K562 (cell line): ENCODE measurements around the gene KRI1. TPM values are rescaled to one million over a fixed set of nuclear protein-coding genes. Genes with fewer than 3 reads are reported as not detected.

Experiments
- ETV1 ChIP-seq: fragments of 450-650 bp; conservative IDR thresholded peaks from 2 replicates; pipeline ENCODE4 v1.6.1; 2016; ENCODE audit warnings: missing genetic modification characterization, control low read depth, low read depth, missing compliant biosample characterization
- HDAC1 ChIP-seq, 2 experiments: fragments of 450-650 bp; IDR thresholded peaks; 2 replicates each; pipeline ENCODE4 v1.6.1; 2016 to 2017; ENCODE audit warnings: inconsistent platforms in 1 of 2, mild to moderate bottlenecking in 1 of 2, moderate library complexity in 1 of 2
- HMGXB4 ChIP-seq: sonication (generic); formaldehyde crosslinking; IDR thresholded peaks from 2 replicates; pipeline ENCODE4 v1.8.1; 2023; ENCODE audit warnings: mild to moderate bottlenecking, missing genetic modification reagents
- IRF2 ChIP-seq: sonication (generic); formaldehyde crosslinking; IDR thresholded peaks from 2 replicates; pipeline ENCODE4 v1.8.1; 2022; ENCODE audit warnings: mild to moderate bottlenecking, missing genetic modification reagents
- KAT2B ChIP-seq: IDR thresholded peaks from one replicate; pipeline ENCODE4 v1.6.1; 2012; ENCODE audit warnings: low read depth, mild to moderate bottlenecking, control low read depth, inconsistent platforms, low read length, moderate library complexity
- RB1 ChIP-seq: fragments of 450-650 bp; IDR thresholded peaks from 2 replicates; pipeline ENCODE4 v1.6.1; 2017; ENCODE audit warnings: low read depth, mild to moderate bottlenecking
- RBM39 ChIP-seq: fragments of 200-400 bp; formaldehyde crosslinking; optimal IDR thresholded peaks from 2 replicates; pipeline ENCODE3; 2018; ENCODE audit warnings: low read depth, low read length
- RCOR1 ChIP-seq, 2 experiments: IDR thresholded peaks; 2 replicates each; pipeline ENCODE4 v1.6.1; 2012; ENCODE audit warnings: low read depth in 2 of 2, low read length in 2 of 2, borderline replicate concordance in 1 of 2, improper control_type of control experiment in 1 of 2
- SMARCA5 ChIP-seq: fragments of 450-650 bp; IDR thresholded peaks from 2 replicates; pipeline ENCODE4 v1.6.1; 2016
- UBTF ChIP-seq, 2 experiments: IDR thresholded peaks; 2 replicates each; pipeline ENCODE4 v1.6.1; 2012; ENCODE audit warnings: improper control_type of control experiment in 2 of 2, low read depth in 2 of 2, low read length in 2 of 2, borderline replicate concordance in 1 of 2
- ZBTB40 ChIP-seq, 2 experiments: fragments of 450-650 bp in 1 of 2; sonication (generic) in 1 of 2; formaldehyde crosslinking in 1 of 2; IDR thresholded peaks; 2 replicates each; pipeline versions ENCODE4 v1.7.1 to v1.9.0; 2016 to 2022; ENCODE audit warnings: inconsistent platforms in 1 of 2, mild to moderate bottlenecking in 1 of 2, missing genetic modification reagents in 1 of 2
- ZBTB8A ChIP-seq: fragments of 450-650 bp; IDR thresholded peaks from 2 replicates; pipeline ENCODE4 v1.6.1; 2018; ENCODE audit warnings: mild to moderate bottlenecking, moderate library complexity; ENCODE audit not compliant: partially characterized antibody
- ZNF354B ChIP-seq: fragments of 250-450 bp; sonication (Bioruptor Pico); IDR thresholded peaks from 2 replicates; pipeline ENCODE4 v1.4.0; 2020
- polyA plus RNA-seq, 8 experiments: library from polyadenylated mRNA; depleted of rRNA in 4 of 8; stranded (reverse) in 5 of 8; unstranded in 3 of 8; fragments of >200 nt; fragmentation: Nextera tagmentation in 2 of 8; fragmentation: Illumina TruSeq in 1 of 8; extraction: Ambion mirVana in 2 of 8; extraction: Trizol in 1 of 8; gene quantifications; 2 replicates each; pipeline versions ENCODE4 v1.2.1 to v1.2.3, GENCODE V29; 2011 to 2014; ENCODE audit warnings: inconsistent platforms in 1 of 8, missing spikeins in 1 of 8
- total RNA-seq, 7 experiments: library from RNA; depleted of rRNA in 6 of 7; stranded (reverse); fragments of >200 nt in 6 of 7; fragmentation: Illumina TruSeq in 2 of 7; extraction: Trizol in 2 of 7; gene quantifications; 2 replicates each; pipeline versions ENCODE4 v1.2.1 to v1.2.3, GENCODE V29; 2011 to 2021; ENCODE audit warnings: low replicate concordance in 1 of 7

Gene KRI1
- total and polyA plus RNA-seq, 9 of the 15 experiments (the other 6 are each of a cell fraction or from before 2014, with no cell fraction given), result 1.1 to 50.7 (median 24.7) TPM

- TF ChIP-seq ZBTB40 (IDR thresholded peaks at IDR 0.05), result 0 out of 2 replicates have a peak, but pooled peaks have one; percentile 18
- TF ChIP-seq ZBTB40 (CRISPR knock-in tag; IDR thresholded peaks at IDR 0.05), result no peak
- TF ChIP-seq RB1, result no peak
- TF ChIP-seq ZNF354B (CRISPR knock-in tag), result no peak
- TF ChIP-seq KAT2B, result no peak
- TF ChIP-seq SMARCA5, result peak; percentile 93
- peak in 1 of 2 experiments; percentile 1; a peak in 1 of 4 replicates for TF ChIP-seq UBTF (IDR thresholded peaks at IDR 0.05; ENCODE audit: borderline replicate concordance in 1 of 2, low read depth in 2 of 2, low read length in 2 of 2)
- peak; percentile 79 for TF ChIP-seq RBM39
- 0 out of 2 replicates have a peak, but pooled peaks have one; percentile 48 for TF ChIP-seq HMGXB4
- peak in 1 of 2 experiments; percentile 28; a peak in 1 of 4 replicates for TF ChIP-seq RCOR1 (IDR thresholded peaks at IDR 0.05; ENCODE audit: borderline replicate concordance in 1 of 2, low read depth in 2 of 2, low read length in 2 of 2)
- TF ChIP-seq IRF2 (CRISPR knock-in tag), result no peak
- TF ChIP-seq ZBTB8A, result no peak
- peak; percentile 84 for TF ChIP-seq ETV1 (tag)
- 0 out of 4 replicates have a peak, but pooled peaks of 1 of the 2 experiments have one; percentile 18 for TF ChIP-seq HDAC1 (IDR thresholded peaks at IDR 0.05)
These were observed 21.5 kb downstream of the KRI1 start (continued) for GRCh38 chr19:10544242-10544752.
